Testis (tissue), 3 donors: ENCODE measurements around the gene SOX6. TPM values are rescaled to one million over a fixed set of nuclear protein-coding genes. Genes with fewer than 3 reads are reported as not detected.
A peak's percentile ranks its signal among the peaks of the same experiment; 100 is the strongest.

ENCODE experiments used
- DNase-seq: peaks from one replicate; pipeline ENCODE4 v3.0.0-alpha.2; 2019
- H3K27ac ChIP-seq, 2 donors: fragments of 200-600 bp; sonication (generic); one replicate each; pipeline ENCODE4 v1.5.1; 2019
- H3K27me3 ChIP-seq: fragments of 200-600 bp; sonication (generic); one replicate; pipeline ENCODE4 v1.5.1; 2019
- H3K36me3 ChIP-seq: fragments of 200-600 bp; sonication (generic); one replicate; pipeline ENCODE4 v1.5.1; 2017; ENCODE audit warnings: low read depth; ENCODE audit errors: missing control alignments
- H3K4me1 ChIP-seq: fragments of 200-600 bp; sonication (generic); one replicate; pipeline ENCODE4 v1.5.1; 2019
- H3K4me3 ChIP-seq, 2 donors: fragments of 200-600 bp; sonication (generic); one replicate each; pipeline ENCODE4 v1.5.1; 2017 to 2019
- H3K9me3 ChIP-seq: fragments of 200-600 bp; sonication (generic); one replicate; pipeline ENCODE4 v1.5.1; 2017
- POLR2A ChIP-seq: fragments of 450-650 bp; IDR thresholded peaks from one replicate; pipeline ENCODE4 v1.6.1; 2017; ENCODE audit warnings: antibody characterized with exemption, mild to moderate bottlenecking, moderate library complexity
- WGBS, 2 donors: methylation state at CpG; one replicate each; pipeline ENCODE4 v1.1.5; 2018; 5-methylcytosine and 5-hydroxymethylcytosine counted together
- intact Hi-C: fragments of 100-400 bp; cut with DNase I; formaldehyde crosslinking; loops from one replicate; pipeline ENCODE4 v1.15.1; 2023; ENCODE audit warnings: low total_unique reads
- polyA plus RNA-seq: library from polyadenylated mRNA; stranded (reverse); fragments of 350-450 nt; fragmentation: Illumina TruSeq; extraction: RNeasy Lipid Tissue Mini Kit (QIAGEN cat#74804); gene quantifications from one replicate; pipeline ENCODE4 v1.2.3, GENCODE V29; 2014; ENCODE audit warnings: low read depth, low replicate concordance; ENCODE audit not compliant: insufficient read depth
- total RNA-seq, 2 donors: library from RNA; depleted of rRNA; stranded (reverse); fragments of >200 nt; gene quantifications; one replicate each; pipeline ENCODE4 v1.2.3, GENCODE V29; 2016
- TF ChIP-seq, protein P1 (sequence below), 3 experiments: fragments of 450-650 bp in 2 of 3; fragments of 200-600 bp in 1 of 3; sonication (generic) in 1 of 3; IDR thresholded peaks; one replicate each; pipeline ENCODE4 v1.5.1; 2016 to 2019; ENCODE audit warnings: antibody characterized with exemption in 3 of 3, mild to moderate bottlenecking in 2 of 3, moderate library complexity in 1 of 3

Gene SOX6
- total and polyA plus RNA-seq, 3 donors from 2014 or later = 39.6 to 74.0 (median 52.3) TPM

DNA sequence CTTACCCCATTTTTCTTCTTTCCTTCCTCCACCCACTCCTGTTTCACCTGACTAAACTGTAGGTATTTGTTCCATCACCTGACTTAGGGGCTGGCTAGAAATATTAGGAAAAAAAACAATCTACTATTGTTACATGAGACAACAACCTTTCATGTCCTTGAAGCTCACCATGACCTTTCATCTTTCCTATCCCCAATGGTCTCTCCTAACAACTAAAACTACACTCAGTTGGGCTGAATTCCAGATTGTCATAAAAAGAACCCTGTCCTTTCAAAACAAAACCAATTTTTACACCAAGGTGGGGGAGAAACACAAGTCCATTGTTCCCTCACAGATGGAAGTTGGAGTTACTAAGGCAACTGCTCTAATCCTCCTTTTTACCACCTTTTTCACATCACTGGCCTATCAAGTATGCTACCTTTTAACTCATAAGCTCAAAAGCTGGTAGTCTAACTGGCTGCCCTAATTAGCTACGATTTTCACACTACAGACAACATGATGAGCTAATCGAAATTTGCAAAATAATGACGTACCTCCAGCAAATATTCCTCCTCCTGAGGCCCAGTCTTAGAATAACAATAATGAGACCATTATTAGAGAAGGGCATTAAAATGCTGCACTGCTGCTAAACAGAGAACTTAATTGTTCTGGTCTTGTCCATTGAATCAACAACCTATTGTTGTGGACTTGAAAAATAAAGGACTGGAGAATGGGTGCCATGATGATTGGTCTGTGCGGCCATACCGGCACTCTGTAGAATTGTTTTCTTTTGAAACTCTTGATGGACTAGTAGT lies 46.5 kb upstream of the SOX6 start:
- H3K4me1 ChIP-seq = peaks cover 5% of the 10 kb centered on the region
- H3K36me3 ChIP-seq = no peaks in the 10 kb centered on the region
- WGBS, 2 donors = 50 to 59% methylated on average over 5 of the region's 5 CpGs
- H3K27ac ChIP-seq = peak overlapping the region in 1 of 2 donors; percentile 25
- H3K4me3 ChIP-seq = no peak overlapping the region
- TF ChIP-seq, protein P1, sequence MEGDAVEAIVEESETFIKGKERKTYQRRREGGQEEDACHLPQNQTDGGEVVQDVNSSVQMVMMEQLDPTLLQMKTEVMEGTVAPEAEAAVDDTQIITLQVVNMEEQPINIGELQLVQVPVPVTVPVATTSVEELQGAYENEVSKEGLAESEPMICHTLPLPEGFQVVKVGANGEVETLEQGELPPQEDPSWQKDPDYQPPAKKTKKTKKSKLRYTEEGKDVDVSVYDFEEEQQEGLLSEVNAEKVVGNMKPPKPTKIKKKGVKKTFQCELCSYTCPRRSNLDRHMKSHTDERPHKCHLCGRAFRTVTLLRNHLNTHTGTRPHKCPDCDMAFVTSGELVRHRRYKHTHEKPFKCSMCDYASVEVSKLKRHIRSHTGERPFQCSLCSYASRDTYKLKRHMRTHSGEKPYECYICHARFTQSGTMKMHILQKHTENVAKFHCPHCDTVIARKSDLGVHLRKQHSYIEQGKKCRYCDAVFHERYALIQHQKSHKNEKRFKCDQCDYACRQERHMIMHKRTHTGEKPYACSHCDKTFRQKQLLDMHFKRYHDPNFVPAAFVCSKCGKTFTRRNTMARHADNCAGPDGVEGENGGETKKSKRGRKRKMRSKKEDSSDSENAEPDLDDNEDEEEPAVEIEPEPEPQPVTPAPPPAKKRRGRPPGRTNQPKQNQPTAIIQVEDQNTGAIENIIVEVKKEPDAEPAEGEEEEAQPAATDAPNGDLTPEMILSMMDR (IDR thresholded peaks at IDR 0.05) = no peak
- TF ChIP-seq POLR2A = no peak
- H3K27me3 ChIP-seq = no peaks in the 10 kb centered on the region
- DNase-seq = no peak
- H3K9me3 ChIP-seq = no peaks in the 10 kb centered on the region
- intact Hi-C loops = no loop called here

DNA sequence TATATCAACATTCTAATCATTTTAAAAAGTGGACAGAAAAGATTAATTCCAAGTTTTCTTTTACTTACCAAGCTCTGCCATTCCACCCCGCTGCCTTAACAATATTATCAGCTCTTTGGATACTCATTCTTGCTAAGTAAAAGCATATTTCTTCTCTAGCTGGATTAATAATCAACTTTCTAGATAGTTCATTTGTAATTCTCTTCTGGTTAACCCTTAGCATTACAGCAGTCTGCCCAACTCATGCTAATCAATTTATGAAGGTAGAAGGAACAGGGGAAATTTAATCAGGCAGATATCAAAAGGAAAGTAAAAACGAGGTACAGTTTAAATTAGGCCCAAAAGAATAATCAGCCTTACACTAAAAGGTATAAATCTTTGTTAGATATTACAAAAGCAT lies 41.0 kb upstream of the SOX6 start:
- H3K27me3 ChIP-seq = no peaks in the 10 kb centered on the region
- H3K9me3 ChIP-seq = no peaks in the 10 kb centered on the region
- no peak for DNase-seq
- H3K36me3 ChIP-seq = no peaks in the 10 kb centered on the region
- intact Hi-C loops = no loop called here
- no peak overlapping the region for H3K27ac ChIP-seq
- WGBS, 2 donors = 45 to 67% methylated on average over 2 of the region's 2 CpGs
- no peaks in the 10 kb centered on the region for H3K4me1 ChIP-seq
- H3K4me3 ChIP-seq = no peak overlapping the region
- TF ChIP-seq POLR2A = no peak
- TF ChIP-seq, protein P1 (IDR thresholded peaks at IDR 0.05) = no peak

DNA sequence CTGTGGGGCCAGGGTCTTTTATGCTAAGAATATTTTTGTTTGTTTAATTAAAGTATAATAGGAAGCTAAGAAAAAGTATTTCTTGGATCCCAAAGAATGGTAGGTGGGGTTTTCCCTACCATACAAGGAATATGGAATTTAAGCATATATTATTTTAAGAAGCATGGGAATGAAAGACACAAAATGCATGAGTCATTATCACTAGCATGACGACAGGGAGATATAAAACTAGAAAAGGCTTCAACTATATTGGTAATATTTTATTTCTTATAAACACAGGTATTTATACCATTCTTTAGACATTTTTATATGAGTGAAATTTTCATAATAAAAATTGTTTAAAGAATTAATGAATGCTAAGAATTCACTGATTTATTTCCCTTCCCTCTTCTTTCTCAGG lies 39.3 kb upstream of the SOX6 start:
- Histone ChIP-seq H3K36me3 (no peaks in the 10 kb centered on the region), H3K4me3 (no peak overlapping the region), H3K27me3 (no peaks in the 10 kb centered on the region), H3K4me1 (no peaks in the 10 kb centered on the region), H3K9me3 (no peaks in the 10 kb centered on the region), H3K27ac (no peak overlapping the region)
- 50 to 52% methylated on average over 1 of the region's 1 CpG for WGBS, 2 donors
- DNase-seq = no peak
- TF ChIP-seq POLR2A = no peak
- TF ChIP-seq, protein P1 (IDR thresholded peaks at IDR 0.05) = no peak
- intact Hi-C loops = no loop called here

DNA sequence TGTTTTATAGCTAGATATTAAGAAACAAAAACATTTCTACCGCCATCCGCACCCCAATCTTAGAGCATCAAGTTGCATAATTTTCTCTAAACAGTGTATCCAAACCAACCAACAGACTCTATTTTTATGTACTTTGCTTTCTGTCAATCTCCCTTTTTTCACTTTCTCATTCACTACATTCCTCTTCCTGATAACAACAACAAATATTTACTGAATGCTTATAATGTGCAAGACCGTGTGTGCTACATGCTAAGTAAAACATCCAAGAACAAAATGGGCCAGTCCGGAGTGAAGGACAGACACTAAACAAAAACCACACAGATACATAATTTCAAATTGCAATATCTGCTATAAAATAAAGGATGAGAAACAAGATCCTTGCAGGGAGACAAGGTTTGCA lies 38.6 kb upstream of the SOX6 start:
- intact Hi-C loops = no loop called here
- H3K27me3 ChIP-seq = no peaks in the 10 kb centered on the region
- 52 to 56% methylated on average over 4 of the region's 4 CpGs for WGBS, 2 donors
- H3K36me3 ChIP-seq = no peaks in the 10 kb centered on the region
- H3K9me3 ChIP-seq = no peaks in the 10 kb centered on the region
- no peak for TF ChIP-seq POLR2A
- TF ChIP-seq, protein P1 (IDR thresholded peaks at IDR 0.05) = no peak
- DNase-seq = no peak
- H3K4me3 ChIP-seq = no peak overlapping the region
- no peaks in the 10 kb centered on the region for H3K4me1 ChIP-seq
- no peak overlapping the region for H3K27ac ChIP-seq

DNA sequence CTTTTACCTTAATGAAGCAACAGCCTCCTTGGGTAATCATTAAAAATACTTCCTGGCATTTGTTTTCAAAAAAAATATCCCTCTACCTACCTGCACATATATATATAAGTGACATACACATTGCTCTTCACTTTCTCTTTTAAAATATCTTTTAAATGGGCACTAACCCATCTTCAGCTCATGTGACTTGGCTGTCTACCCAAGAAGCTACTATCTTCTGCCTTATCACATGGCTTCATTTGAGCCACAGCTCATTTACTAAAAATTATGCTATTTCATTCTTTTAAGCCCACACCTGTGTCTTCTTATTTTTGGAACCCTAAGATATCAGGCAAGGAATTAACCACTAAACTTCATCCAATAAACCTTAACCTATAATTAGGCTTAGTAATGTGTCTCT lies 37.0 kb upstream of the SOX6 start:
- Histone ChIP-seq H3K27me3 (no peaks in the 10 kb centered on the region), H3K27ac (no peak overlapping the region), H3K9me3 (no peaks in the 10 kb centered on the region), H3K4me3 (no peak overlapping the region), H3K36me3 (no peaks in the 10 kb centered on the region), H3K4me1 (no peaks in the 10 kb centered on the region)
- TF ChIP-seq POLR2A = no peak
- TF ChIP-seq, protein P1 (IDR thresholded peaks at IDR 0.05) = no peak
- intact Hi-C loops = no loop called here
- DNase-seq = no peak
